ENCODE data around the gene HMGA1. TPM values are rescaled to one million over a fixed set of nuclear protein-coding genes. Genes with fewer than 3 reads are reported as not detected.

Gene HMGA1
- total and polyA plus RNA-seq, 2 of the 13 experiments (the other 11 are each of a cell fraction or from before 2014, with no cell fraction given) = 117 to 145 TPM

DNA sequence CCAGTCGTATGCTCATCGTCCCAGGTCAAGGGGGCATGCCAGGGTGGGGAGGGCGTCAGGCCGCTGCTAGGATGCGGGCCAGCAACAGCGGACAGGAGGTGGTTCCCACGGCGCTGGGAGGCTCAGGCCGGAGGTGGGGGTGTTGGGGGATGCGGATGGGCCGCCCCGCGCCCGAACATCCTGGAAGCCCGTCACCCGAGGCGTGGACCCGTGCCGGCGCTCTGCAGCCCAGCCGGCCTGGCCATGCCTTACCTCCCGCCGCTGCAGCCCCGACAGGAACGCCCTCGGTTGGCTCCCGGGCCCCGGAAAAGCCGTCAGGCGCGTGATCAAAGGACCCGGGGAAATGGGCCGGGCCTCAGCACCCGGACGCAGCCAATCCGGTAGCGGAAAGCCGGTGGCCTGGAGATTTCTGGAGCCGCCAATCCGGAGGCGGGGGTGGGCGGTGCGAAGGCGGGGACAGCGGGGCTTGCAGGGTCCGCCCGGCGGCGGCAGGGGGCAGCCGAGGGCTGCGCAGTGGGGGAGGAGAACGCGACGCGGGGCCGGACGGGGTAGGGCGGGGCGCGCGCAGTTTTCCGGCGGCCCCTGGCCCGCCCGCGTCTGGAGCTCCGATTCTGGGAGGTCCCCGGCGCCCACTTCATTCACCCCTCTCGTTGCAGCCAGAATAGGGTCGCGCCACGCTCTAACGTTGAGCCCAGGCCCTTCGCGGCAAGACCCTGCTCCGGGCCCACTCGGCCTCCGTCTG is 12.2 kb downstream of the HMGA1 start, which contains the start of gene SMIM29 (continued):
- TF ChIP-seq ZIK1 (CRISPR knock-in tag; IDR thresholded peaks at IDR 0.05; ENCODE audit: borderline replicate concordance, low read depth) (peak; percentile 56; the same call in 1 of the 2 replicates), KAT7 (CRISPR knock-in tag; IDR thresholded peaks at IDR 0.05; ENCODE audit: borderline replicate concordance) (peak; percentile 71; the same call in 1 of the 2 replicates), ZNF530 (CRISPR knock-in tag; IDR thresholded peaks at IDR 0.05; ENCODE audit: low read depth) (no peak), CEBPG (CRISPR knock-in tag; IDR thresholded peaks at IDR 0.05) (no peak), EHMT2 (IDR thresholded peaks at IDR 0.05; ENCODE audit: borderline replicate concordance, low read depth, low read length) (no peak), ZNF615 (CRISPR knock-in tag; IDR thresholded peaks at IDR 0.05; ENCODE audit: borderline replicate concordance) (no peak), ZNF337 (CRISPR knock-in tag; IDR thresholded peaks at IDR 0.05; ENCODE audit: borderline replicate concordance, low read depth) (peak; percentile 87; the same call in 1 of the 2 replicates), ONECUT2 (CRISPR knock-in tag; IDR thresholded peaks at IDR 0.05) (no peak), TSC22D2 (CRISPR knock-in tag; IDR thresholded peaks at IDR 0.05; ENCODE audit: borderline replicate concordance) (no peak), CHD2 (IDR thresholded peaks at IDR 0.05; ENCODE audit: low read depth, low read length) (no peak; the same call in 1 of the 2 replicates), ZNF354B (CRISPR knock-in tag; IDR thresholded peaks at IDR 0.05) (no peak), MAFF (IDR thresholded peaks at IDR 0.05; ENCODE audit: low read depth, low read length) (no peak), BRD4 (CRISPR knock-in tag; IDR thresholded peaks at IDR 0.05) (no peak; the same call in 1 of the 2 replicates), MXI1 (IDR thresholded peaks at IDR 0.05; ENCODE audit: borderline replicate concordance, low read depth, low read length) (peak; percentile 95; the same call in 2 of the 3 replicates), RFX5 (IDR thresholded peaks at IDR 0.05; ENCODE audit: low read depth, low read length) (peak; percentile 35; the same call in 1 of the 2 replicates)
- TF ChIP-seq, protein P1, sequence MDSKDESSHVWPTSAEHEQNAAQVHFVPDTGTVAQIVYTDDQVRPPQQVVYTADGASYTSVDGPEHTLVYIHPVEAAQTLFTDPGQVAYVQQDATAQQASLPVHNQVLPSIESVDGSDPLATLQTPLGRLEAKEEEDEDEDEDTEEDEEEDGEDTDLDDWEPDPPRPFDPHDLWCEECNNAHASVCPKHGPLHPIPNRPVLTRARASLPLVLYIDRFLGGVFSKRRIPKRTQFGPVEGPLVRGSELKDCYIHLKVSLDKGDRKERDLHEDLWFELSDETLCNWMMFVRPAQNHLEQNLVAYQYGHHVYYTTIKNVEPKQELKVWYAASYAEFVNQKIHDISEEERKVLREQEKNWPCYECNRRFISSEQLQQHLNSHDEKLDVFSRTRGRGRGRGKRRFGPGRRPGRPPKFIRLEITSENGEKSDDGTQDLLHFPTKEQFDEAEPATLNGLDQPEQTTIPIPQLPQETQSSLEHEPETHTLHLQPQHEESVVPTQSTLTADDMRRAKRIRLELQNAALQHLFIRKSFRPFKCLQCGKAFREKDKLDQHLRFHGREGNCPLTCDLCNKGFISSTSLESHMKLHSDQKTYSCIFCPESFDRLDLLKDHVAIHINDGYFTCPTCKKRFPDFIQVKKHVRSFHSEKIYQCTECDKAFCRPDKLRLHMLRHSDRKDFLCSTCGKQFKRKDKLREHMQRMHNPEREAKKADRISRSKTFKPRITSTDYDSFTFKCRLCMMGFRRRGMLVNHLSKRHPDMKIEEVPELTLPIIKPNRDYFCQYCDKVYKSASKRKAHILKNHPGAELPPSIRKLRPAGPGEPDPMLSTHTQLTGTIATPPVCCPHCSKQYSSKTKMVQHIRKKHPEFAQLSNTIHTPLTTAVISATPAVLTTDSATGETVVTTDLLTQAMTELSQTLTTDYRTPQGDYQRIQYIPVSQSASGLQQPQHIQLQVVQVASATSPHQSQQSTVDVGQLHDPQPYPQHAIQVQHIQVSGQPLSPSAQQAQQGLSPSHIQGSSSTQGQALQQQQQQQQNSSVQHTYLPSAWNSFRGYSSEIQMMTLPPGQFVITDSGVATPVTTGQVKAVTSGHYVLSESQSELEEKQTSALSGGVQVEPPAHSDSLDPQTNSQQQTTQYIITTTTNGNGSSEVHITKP (CRISPR knock-in tag; IDR thresholded peaks at IDR 0.05; ENCODE audit: low read depth) = no peak
- TF ChIP-seq, protein P2, sequence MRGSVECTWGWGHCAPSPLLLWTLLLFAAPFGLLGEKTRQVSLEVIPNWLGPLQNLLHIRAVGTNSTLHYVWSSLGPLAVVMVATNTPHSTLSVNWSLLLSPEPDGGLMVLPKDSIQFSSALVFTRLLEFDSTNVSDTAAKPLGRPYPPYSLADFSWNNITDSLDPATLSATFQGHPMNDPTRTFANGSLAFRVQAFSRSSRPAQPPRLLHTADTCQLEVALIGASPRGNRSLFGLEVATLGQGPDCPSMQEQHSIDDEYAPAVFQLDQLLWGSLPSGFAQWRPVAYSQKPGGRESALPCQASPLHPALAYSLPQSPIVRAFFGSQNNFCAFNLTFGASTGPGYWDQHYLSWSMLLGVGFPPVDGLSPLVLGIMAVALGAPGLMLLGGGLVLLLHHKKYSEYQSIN (CRISPR knock-in tag; IDR thresholded peaks at IDR 0.05; ENCODE audit: borderline replicate concordance) = no peak
- TF ChIP-seq, protein P3, sequence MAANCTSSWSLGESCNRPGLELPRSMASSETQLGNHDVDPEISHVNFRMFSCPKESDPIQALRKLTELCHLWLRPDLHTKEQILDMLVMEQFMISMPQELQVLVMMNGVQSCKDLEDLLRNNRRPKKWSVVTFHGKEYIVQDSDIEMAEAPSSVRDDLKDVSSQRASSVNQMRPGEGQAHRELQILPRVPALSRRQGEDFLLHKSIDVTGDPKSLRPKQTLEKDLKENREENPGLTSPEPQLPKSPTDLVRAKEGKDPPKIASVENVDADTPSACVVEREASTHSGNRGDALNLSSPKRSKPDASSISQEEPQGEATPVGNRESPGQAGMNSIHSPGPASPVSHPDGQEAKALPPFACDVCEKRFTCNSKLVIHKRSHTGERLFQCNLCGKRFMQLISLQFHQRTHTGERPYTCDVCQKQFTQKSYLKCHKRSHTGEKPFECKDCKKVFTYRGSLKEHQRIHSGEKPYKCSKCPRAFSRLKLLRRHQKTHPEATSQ (CRISPR knock-in tag; IDR thresholded peaks at IDR 0.05; ENCODE audit: borderline replicate concordance) = peak; percentile 86
- TF ChIP-seq, protein P4, sequence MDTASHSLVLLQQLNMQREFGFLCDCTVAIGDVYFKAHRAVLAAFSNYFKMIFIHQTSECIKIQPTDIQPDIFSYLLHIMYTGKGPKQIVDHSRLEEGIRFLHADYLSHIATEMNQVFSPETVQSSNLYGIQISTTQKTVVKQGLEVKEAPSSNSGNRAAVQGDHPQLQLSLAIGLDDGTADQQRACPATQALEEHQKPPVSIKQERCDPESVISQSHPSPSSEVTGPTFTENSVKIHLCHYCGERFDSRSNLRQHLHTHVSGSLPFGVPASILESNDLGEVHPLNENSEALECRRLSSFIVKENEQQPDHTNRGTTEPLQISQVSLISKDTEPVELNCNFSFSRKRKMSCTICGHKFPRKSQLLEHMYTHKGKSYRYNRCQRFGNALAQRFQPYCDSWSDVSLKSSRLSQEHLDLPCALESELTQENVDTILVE (CRISPR knock-in tag; IDR thresholded peaks at IDR 0.05) = peak; percentile 65
- TF ChIP-seq, protein P5, sequence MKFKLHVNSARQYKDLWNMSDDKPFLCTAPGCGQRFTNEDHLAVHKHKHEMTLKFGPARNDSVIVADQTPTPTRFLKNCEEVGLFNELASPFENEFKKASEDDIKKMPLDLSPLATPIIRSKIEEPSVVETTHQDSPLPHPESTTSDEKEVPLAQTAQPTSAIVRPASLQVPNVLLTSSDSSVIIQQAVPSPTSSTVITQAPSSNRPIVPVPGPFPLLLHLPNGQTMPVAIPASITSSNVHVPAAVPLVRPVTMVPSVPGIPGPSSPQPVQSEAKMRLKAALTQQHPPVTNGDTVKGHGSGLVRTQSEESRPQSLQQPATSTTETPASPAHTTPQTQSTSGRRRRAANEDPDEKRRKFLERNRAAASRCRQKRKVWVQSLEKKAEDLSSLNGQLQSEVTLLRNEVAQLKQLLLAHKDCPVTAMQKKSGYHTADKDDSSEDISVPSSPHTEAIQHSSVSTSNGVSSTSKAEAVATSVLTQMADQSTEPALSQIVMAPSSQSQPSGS (CRISPR knock-in tag; IDR thresholded peaks at IDR 0.05) = no peak; the same call in 1 of the 2 replicates

Data from HepG2 (cell line).